H9 (cell line): ENCODE results near the gene ATAD3B. TPM values are rescaled to one million over a fixed set of nuclear protein-coding genes. Genes with fewer than 3 reads are reported as not detected.
"Not testable (repeated sequence)": the region's sequence is repeated elsewhere in the genome, so short reads cannot be mapped to it uniquely, and the experiment has no call there.

ENCODE experiments used
- DNase-seq: peaks from one replicate; pipeline ENCODE4 v3.0.0-alpha.2; 2017
- H2AFZ ChIP-seq: one replicate; pipeline ENCODE4 v1.6.1; 2013; ENCODE audit warnings: mild to moderate bottlenecking, low read length, control low read depth, moderate library complexity
- H2AK5ac ChIP-seq: 2 replicates; pipeline ENCODE4 v1.6.1; 2013; ENCODE audit warnings: low read length, control low read depth, mixed read lengths; ENCODE audit not compliant: insufficient read length
- H2BK120ac ChIP-seq: one replicate; pipeline ENCODE4 v1.6.1; 2013; ENCODE audit warnings: low read depth, mild to moderate bottlenecking, low read length, control low read depth, inconsistent platforms; ENCODE audit not compliant: poor library complexity, severe bottlenecking
- H2BK12ac ChIP-seq: 2 replicates; pipeline ENCODE4 v1.6.1; 2013; ENCODE audit warnings: low read length, control low read depth, mixed read lengths, low read depth; ENCODE audit not compliant: insufficient read length
- H2BK15ac ChIP-seq: 2 replicates; pipeline ENCODE4 v1.6.1; 2013; ENCODE audit warnings: low read depth, low read length, control low read depth
- H2BK20ac ChIP-seq: one replicate; pipeline ENCODE4 v1.6.1; 2013; ENCODE audit warnings: low read depth, mild to moderate bottlenecking, low read length, control low read depth, inconsistent platforms; ENCODE audit not compliant: poor library complexity, severe bottlenecking
- H2BK5ac ChIP-seq: 2 replicates; pipeline ENCODE4 v1.6.1; 2013; ENCODE audit warnings: low read length, control low read depth, mixed read lengths; ENCODE audit not compliant: insufficient read length
- H3K14ac ChIP-seq: 2 replicates; pipeline ENCODE4 v1.6.1; 2013; ENCODE audit warnings: low read length, control low read depth; ENCODE audit not compliant: insufficient read depth
- H3K18ac ChIP-seq: 2 replicates; pipeline ENCODE4 v1.6.1; 2013; ENCODE audit warnings: low read depth, mild to moderate bottlenecking, mixed read lengths, low read length, control low read depth; ENCODE audit not compliant: insufficient read length
- H3K23ac ChIP-seq: 2 replicates; pipeline ENCODE4 v1.6.1; 2013; ENCODE audit warnings: low read length, control low read depth, mixed read lengths, low read depth; ENCODE audit not compliant: insufficient read length
- H3K23me2 ChIP-seq: 2 replicates; pipeline ENCODE4 v1.6.1; 2013; ENCODE audit warnings: low read depth, mild to moderate bottlenecking, mixed read lengths, low read length, control low read depth; ENCODE audit not compliant: insufficient read length, poor library complexity, severe bottlenecking
- H3K27ac ChIP-seq: 2 replicates; pipeline ENCODE4 v1.5.1; 2013; ENCODE audit warnings: low read length, control low read depth, mixed read lengths, low read depth; ENCODE audit not compliant: insufficient read length
- H3K27me3 ChIP-seq: 2 replicates; pipeline ENCODE4 v1.6.1; 2013; ENCODE audit warnings: low read length, control low read depth, inconsistent platforms; ENCODE audit not compliant: insufficient read depth
- H3K4ac ChIP-seq: 2 replicates; pipeline ENCODE4 v1.6.1; 2013; ENCODE audit warnings: low read depth, mild to moderate bottlenecking, control low read depth, inconsistent platforms, low read length, moderate library complexity
- H3K4me1 ChIP-seq: 2 replicates; pipeline ENCODE4 v1.6.1; 2013; ENCODE audit warnings: low read length, control low read depth, inconsistent platforms; ENCODE audit not compliant: insufficient read depth
- H3K4me2 ChIP-seq: 2 replicates; pipeline ENCODE4 v1.6.1; 2013; ENCODE audit warnings: low read length, control low read depth, mixed read lengths; ENCODE audit not compliant: insufficient read length, insufficient read depth
- H3K56ac ChIP-seq: 2 replicates; pipeline ENCODE4 v1.6.1; 2013; ENCODE audit warnings: low read depth, mild to moderate bottlenecking, mixed read lengths, low read length, control low read depth; ENCODE audit not compliant: insufficient read length
- H3K79me1 ChIP-seq: 2 replicates; pipeline ENCODE4 v1.6.1; 2013; ENCODE audit warnings: low read depth, mild to moderate bottlenecking, moderate library complexity, low read length, control low read depth, inconsistent platforms; ENCODE audit not compliant: insufficient read depth, poor library complexity, severe bottlenecking
- H3K79me2 ChIP-seq: 2 replicates; pipeline ENCODE4 v1.6.1; 2013; ENCODE audit warnings: low read length, control low read depth, inconsistent platforms; ENCODE audit not compliant: insufficient read depth
- H3K9ac ChIP-seq: 2 replicates; pipeline ENCODE4 v1.6.1; 2013; ENCODE audit warnings: low read length, control low read depth, mixed read lengths; ENCODE audit not compliant: insufficient read length; ENCODE audit errors: extremely low read depth
- H3K9me3 ChIP-seq: one replicate; pipeline ENCODE4 v1.6.1; 2013; ENCODE audit warnings: low read depth, low read length, inconsistent platforms; ENCODE audit not compliant: control insufficient read depth
- H3T11ph ChIP-seq: one replicate; pipeline ENCODE4 v1.6.1; 2013; ENCODE audit warnings: mild to moderate bottlenecking, low read length, control low read depth, inconsistent platforms
- H4K20me1 ChIP-seq: one replicate; pipeline ENCODE4 v1.6.1; 2013; ENCODE audit not compliant: control insufficient read depth, insufficient read length, insufficient read depth
- H4K5ac ChIP-seq: 2 replicates; pipeline ENCODE4 v1.6.1; 2013; ENCODE audit warnings: low read depth, mild to moderate bottlenecking, mixed read lengths, low read length, control low read depth; ENCODE audit not compliant: insufficient read length
- H4K8ac ChIP-seq: replicated peaks from 2 replicates; pipeline ENCODE4 v1.6.1; 2013; ENCODE audit warnings: low read length, control low read depth, mixed read lengths, low read depth; ENCODE audit not compliant: insufficient read length
- H4K91ac ChIP-seq: 2 replicates; pipeline ENCODE4 v1.6.1; 2013; ENCODE audit warnings: low read depth, mild to moderate bottlenecking, moderate library complexity, mixed read lengths, low read length, control low read depth; ENCODE audit not compliant: insufficient read length
- H3K27ac Mint-ChIP-seq, 3 experiments: 2 replicates in 2 of 3; 3 replicates in 1 of 3; pipeline ENCODE4 v1.8.0; 2020 to 2021; ENCODE audit warnings: mixed read lengths in 3 of 3, mild to moderate bottlenecking in 1 of 3, moderate library complexity in 1 of 3
- H3K27me3 Mint-ChIP-seq: 2 replicates; pipeline ENCODE4 v1.8.0; 2021; ENCODE audit warnings: low read depth, mild to moderate bottlenecking, moderate library complexity, mixed read lengths
- H3K36me3 Mint-ChIP-seq, 3 experiments: 2 replicates in 2 of 3; 3 replicates in 1 of 3; pipeline ENCODE4 v1.8.0; 2020 to 2021; ENCODE audit warnings: low read depth in 3 of 3, mixed read lengths in 3 of 3; ENCODE audit not compliant: insufficient read depth in 1 of 3
- H3K4me1 Mint-ChIP-seq, 2 experiments: 2 replicates each; pipeline ENCODE4 v1.8.0; 2020; ENCODE audit warnings: mixed read lengths in 2 of 2
- H3K4me3 Mint-ChIP-seq, 2 experiments: 2 replicates in 1 of 2; 3 replicates in 1 of 2; pipeline ENCODE4 v1.8.0; 2020 to 2021; ENCODE audit warnings: mild to moderate bottlenecking in 2 of 2, mixed read lengths in 2 of 2, moderate library complexity in 1 of 2
- H3K9me3 Mint-ChIP-seq, 2 experiments: 2 replicates in 1 of 2; 3 replicates in 1 of 2; pipeline ENCODE4 v1.8.0; 2020; ENCODE audit warnings: mild to moderate bottlenecking in 2 of 2, mixed read lengths in 2 of 2, moderate library complexity in 1 of 2
- WGBS: extraction: QIAGEN DNeasy Blood & Tissue Kit; methylation state at CpG from one replicate; pipeline ENCODE4 v1.1.7; 2013; ENCODE audit warnings: missing lambda C conversion rate, low lambda C conversion rate, mixed read lengths; ENCODE audit not compliant: insufficient read length; ENCODE audit errors: extremely low coverage; 5-methylcytosine and 5-hydroxymethylcytosine counted together
- total RNA-seq: library from RNA; stranded (reverse); gene quantifications from 2 replicates; pipeline ENCODE4 v1.2.1, GENCODE V29; 2021
- TF ChIP-seq, protein P1 (sequence below): fragments of 200-600 bp; sonication (generic); conservative IDR thresholded peaks from 3 replicates; pipeline ENCODE4 v1.8.0; 2021; ENCODE audit warnings: antibody characterized with exemption, mild to moderate bottlenecking

Gene ATAD3B
- total RNA-seq, 1 experiment from 2014 or later = 78.6 TPM

DNA sequence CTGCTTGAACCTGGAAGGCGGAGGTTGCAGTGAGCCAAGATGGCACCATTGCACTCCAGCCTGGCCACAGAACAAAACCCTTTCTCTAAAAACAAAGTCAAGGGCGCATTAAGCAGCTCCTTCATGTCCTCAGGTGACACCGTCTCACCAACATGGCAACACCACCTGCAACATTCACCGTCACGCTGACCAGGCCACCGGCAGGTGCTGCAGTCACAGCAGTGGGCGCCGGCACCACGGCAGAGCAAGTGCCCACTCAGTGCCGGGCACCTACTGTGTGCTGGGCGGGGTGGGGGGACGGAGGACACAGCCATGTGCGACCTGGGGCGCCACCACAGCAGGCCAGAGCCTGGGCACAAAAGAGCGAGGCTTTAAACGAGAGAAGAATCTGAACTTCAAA, 12.1 kb downstream of the ATAD3B start:
- no peaks in the 10 kb centered on the region for H3K27me3 Mint-ChIP-seq
- H2BK20ac ChIP-seq = no peak overlapping the region
- H2BK12ac ChIP-seq = no peak overlapping the region
- H2BK120ac ChIP-seq = no peak overlapping the region
- H3K9me3 Mint-ChIP-seq = no peaks in the 10 kb centered on the region
- H3K36me3 Mint-ChIP-seq = peaks cover 23 to 61% (median 49%) of the 10 kb centered on the region in 3 experiments; a peak in 6 of 7 replicates
- no peak overlapping the region for H4K8ac ChIP-seq
- DNase-seq = no peak
- H3K14ac ChIP-seq = no peak overlapping the region
- H3K79me1 ChIP-seq = no peaks in the 10 kb centered on the region
- no peaks in the 10 kb centered on the region for H3K27me3 ChIP-seq
- H4K91ac ChIP-seq = no peak overlapping the region
- no peak overlapping the region for H3T11ph ChIP-seq
- H3K18ac ChIP-seq = no peak overlapping the region
- no peak overlapping the region for H2AK5ac ChIP-seq
- H3K23me2 ChIP-seq = no peaks in the 10 kb centered on the region
- H2BK5ac ChIP-seq = no peak overlapping the region
- no peak overlapping the region for H3K27ac Mint-ChIP-seq
- no peak overlapping the region for H3K23ac ChIP-seq
- no peak overlapping the region for H3K4ac ChIP-seq
- H3K4me1 Mint-ChIP-seq = no peaks in the 10 kb centered on the region
- no peak overlapping the region for H4K5ac ChIP-seq
- H3K9me3 ChIP-seq = no peaks in the 10 kb centered on the region
- H2BK15ac ChIP-seq = no peak overlapping the region
- TF ChIP-seq, protein P1, sequence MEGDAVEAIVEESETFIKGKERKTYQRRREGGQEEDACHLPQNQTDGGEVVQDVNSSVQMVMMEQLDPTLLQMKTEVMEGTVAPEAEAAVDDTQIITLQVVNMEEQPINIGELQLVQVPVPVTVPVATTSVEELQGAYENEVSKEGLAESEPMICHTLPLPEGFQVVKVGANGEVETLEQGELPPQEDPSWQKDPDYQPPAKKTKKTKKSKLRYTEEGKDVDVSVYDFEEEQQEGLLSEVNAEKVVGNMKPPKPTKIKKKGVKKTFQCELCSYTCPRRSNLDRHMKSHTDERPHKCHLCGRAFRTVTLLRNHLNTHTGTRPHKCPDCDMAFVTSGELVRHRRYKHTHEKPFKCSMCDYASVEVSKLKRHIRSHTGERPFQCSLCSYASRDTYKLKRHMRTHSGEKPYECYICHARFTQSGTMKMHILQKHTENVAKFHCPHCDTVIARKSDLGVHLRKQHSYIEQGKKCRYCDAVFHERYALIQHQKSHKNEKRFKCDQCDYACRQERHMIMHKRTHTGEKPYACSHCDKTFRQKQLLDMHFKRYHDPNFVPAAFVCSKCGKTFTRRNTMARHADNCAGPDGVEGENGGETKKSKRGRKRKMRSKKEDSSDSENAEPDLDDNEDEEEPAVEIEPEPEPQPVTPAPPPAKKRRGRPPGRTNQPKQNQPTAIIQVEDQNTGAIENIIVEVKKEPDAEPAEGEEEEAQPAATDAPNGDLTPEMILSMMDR = no peak
- H3K4me2 ChIP-seq = no peak overlapping the region
- no peak overlapping the region for H3K27ac ChIP-seq
- no peak overlapping the region for H2AFZ ChIP-seq
- H3K4me3 Mint-ChIP-seq = no peak overlapping the region
- no peaks in the 10 kb centered on the region for H3K4me1 ChIP-seq
- no peaks in the 10 kb centered on the region for H4K20me1 ChIP-seq
- H3K9ac ChIP-seq = no peak overlapping the region
- WGBS = no CpG with 5 or more reads among the region's 16 CpGs
- H3K56ac ChIP-seq = no peak overlapping the region
- H3K79me2 ChIP-seq = no peaks in the 10 kb centered on the region

DNA sequence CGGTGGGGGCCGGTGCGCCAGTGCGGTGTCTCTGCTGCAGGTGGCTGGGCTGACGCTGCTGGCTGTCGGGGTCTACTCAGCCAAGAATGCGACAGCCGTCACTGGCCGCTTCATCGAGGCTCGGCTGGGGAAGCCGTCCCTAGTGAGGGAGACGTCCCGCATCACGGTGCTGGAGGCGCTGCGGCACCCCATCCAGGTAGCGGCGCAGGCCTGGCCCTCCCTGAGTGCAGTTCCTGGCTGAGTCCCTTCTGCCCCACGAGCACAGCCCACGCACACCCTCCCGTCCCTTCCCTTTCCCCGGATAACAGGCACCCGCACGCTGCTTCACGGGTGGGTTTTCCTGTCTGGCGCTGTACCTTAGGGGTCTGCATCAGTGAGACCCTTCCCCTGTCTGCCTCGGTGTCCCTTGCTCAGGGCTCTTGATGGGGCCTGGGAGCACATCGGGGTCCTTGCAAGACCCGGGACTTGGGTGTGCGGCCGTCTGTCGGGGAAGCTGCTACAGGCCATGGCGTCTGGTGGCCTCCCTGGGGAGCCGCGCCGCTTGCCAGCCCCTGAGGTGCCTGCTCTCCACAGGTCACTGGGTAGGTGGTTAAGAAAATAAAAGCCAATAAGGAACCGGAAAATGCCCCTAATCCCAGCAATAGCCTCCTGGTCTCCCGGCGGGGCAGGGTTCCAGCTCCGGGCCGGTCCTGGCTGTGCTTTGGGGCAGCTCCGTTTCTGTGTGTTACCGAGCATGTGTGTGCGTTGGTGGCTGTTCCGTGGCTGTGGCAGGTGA, 13.6 kb downstream of the ATAD3B start:
- H3K27me3 ChIP-seq, H2BK5ac ChIP-seq, H4K8ac ChIP-seq, H2BK15ac ChIP-seq, H3K14ac ChIP-seq, H3K56ac ChIP-seq, H3K23ac ChIP-seq, H3K18ac ChIP-seq, H3K79me2 ChIP-seq, H3K27ac Mint-ChIP-seq, H3K9me3 ChIP-seq, H4K91ac ChIP-seq, H4K5ac ChIP-seq, H3K79me1 ChIP-seq, H2BK20ac ChIP-seq, H4K20me1 ChIP-seq, H3K4me1 Mint-ChIP-seq, H3K27me3 Mint-ChIP-seq, DNase-seq, H3K27ac ChIP-seq, H3K4me1 ChIP-seq, H3K4me3 Mint-ChIP-seq, H3K23me2 ChIP-seq, H3K9ac ChIP-seq, H2AK5ac ChIP-seq, H2BK12ac ChIP-seq, H2BK120ac ChIP-seq, H2AFZ ChIP-seq, H3K4me2 ChIP-seq, H3T11ph ChIP-seq, H3K9me3 Mint-ChIP-seq, H3K4ac ChIP-seq: not testable (repeated sequence)
- peaks cover 26 to 65% (median 49%) of the 10 kb centered on the region in 3 experiments; a peak in 6 of 7 replicates for H3K36me3 Mint-ChIP-seq
- WGBS = no CpG with 5 or more reads among the region's 46 CpGs
